GM23248 (cell line): ENCODE results near the gene CRYBB2.
"Not testable (repeated sequence)": the region's sequence is repeated elsewhere in the genome, so short reads cannot be mapped to it uniquely, and the experiment has no call there.

ENCODE experiments used
- EZH2 ChIP-seq: fragments of 200-600 bp; sonication (generic); IDR thresholded peaks from 2 replicates; pipeline ENCODE4 v1.6.1; 2018; ENCODE audit warnings: antibody characterized with exemption, mild to moderate bottlenecking; ENCODE audit not compliant: insufficient read depth, poor library complexity, severe bottlenecking
- EZH2phosphoT487 ChIP-seq: fragments of 200-600 bp; sonication (generic); IDR thresholded peaks from 2 replicates; pipeline ENCODE4 v1.6.1; 2018; ENCODE audit warnings: antibody characterized with exemption, moderate library complexity, mild to moderate bottlenecking, low read depth; ENCODE audit not compliant: insufficient read depth

GRCh38 chr22:25233706-25234105 is 14.3 kb downstream of the CRYBB2 start:
- not testable (repeated sequence) for TF ChIP-seq EZH2phosphoT487, EZH2
